Immature natural killer cell (primary cell): ENCODE measurements around the gene SLC27A1. TPM values are rescaled to one million over a fixed set of nuclear protein-coding genes. Genes with fewer than 3 reads are reported as not detected.

Experiments used
- DNase-seq, 3 donors: peaks; one replicate each; pipeline ENCODE4 v3.0.0; 2022; ENCODE audit warnings: mixed read lengths in 1 of 3
- H3K27ac Mint-ChIP-seq, 6 donors: one replicate each; pipeline ENCODE4 v1.8.0; 2020; ENCODE audit warnings: mixed read lengths in 6 of 6, mild to moderate bottlenecking in 5 of 6, inconsistent platforms in 4 of 6, moderate library complexity in 3 of 6
- H3K27me3 Mint-ChIP-seq, 3 donors: one replicate each; pipeline ENCODE4 v1.8.0; 2020 to 2021; ENCODE audit warnings: low read depth in 3 of 3, mild to moderate bottlenecking in 3 of 3, mixed read lengths in 3 of 3, moderate library complexity in 3 of 3, inconsistent platforms in 1 of 3
- H3K36me3 Mint-ChIP-seq, 3 donors: one replicate each; pipeline ENCODE4 v1.8.0; 2020; ENCODE audit warnings: mixed read lengths in 3 of 3, inconsistent platforms in 2 of 3, mild to moderate bottlenecking in 2 of 3
- H3K4me1 Mint-ChIP-seq, 2 donors: one replicate each; pipeline ENCODE4 v1.8.0; 2020; ENCODE audit warnings: inconsistent platforms in 2 of 2, mild to moderate bottlenecking in 2 of 2, mixed read lengths in 2 of 2, moderate library complexity in 1 of 2
- H3K4me3 Mint-ChIP-seq, 5 donors: one replicate each; pipeline ENCODE4 v1.8.0; 2020; ENCODE audit warnings: mild to moderate bottlenecking in 5 of 5, mixed read lengths in 5 of 5, inconsistent platforms in 3 of 5, moderate library complexity in 3 of 5
- H3K9me3 Mint-ChIP-seq, 6 donors: one replicate each; pipeline ENCODE4 v1.8.0; 2020; ENCODE audit warnings: mild to moderate bottlenecking in 6 of 6, mixed read lengths in 6 of 6, inconsistent platforms in 4 of 6, moderate library complexity in 3 of 6
- polyA plus RNA-seq, 3 donors: library from polyadenylated mRNA; unstranded; fragments of 300-500 nt; fragmentation: Illumina TruSeq; gene quantifications; one replicate each; pipeline ENCODE4 v1.2.3, GENCODE V29; 2021

Gene SLC27A1
- polyA plus RNA-seq, 3 donors from 2014 or later, result 9.7 to 15.9 (median 15.3) TPM

DNA sequence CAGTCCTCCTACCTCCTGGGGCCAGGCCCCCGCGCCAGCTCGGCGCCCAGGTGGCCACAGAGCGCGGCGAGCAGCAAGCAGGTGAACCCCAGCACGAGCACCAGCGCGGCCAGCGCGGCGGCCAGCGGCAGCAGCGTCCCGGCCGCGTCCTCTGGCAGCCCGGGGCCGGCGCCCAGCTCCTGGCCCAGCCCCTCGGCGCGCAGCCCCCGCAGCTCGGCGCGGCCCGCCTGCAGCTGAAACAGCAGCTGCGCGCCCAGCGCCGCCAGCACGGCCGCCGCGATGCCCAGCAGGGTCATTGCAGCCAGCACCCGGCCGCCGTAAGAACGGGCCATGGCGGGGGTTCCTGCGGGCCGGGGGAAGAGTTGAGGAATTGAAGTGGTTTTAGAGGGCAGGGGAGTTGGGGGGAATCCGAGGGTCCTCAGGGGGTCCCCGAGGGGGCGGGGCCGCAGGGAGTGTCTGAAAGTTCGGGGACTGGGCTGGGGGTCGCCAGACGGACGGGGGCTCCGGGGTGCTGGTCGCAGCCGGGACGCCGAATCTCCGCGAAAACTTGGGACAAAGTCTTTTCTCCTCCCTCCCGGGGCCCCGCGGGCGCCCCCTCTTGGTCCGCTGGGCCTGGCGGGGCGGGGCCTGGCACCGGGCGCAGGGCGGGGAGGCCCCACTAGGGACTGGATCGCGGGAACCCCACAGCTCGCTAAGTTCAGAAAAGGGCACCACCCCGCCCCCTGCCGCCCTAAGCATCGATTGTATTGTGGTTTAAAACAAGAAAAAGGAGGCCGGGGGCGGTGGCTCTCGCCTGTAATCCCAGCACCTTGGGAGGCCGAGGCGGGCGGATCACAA lies 22.0 kb upstream of the SLC27A1 start, which contains the start of gene TMEM221:
TSS of gene TMEM221 (minus strand) at position 538 of the 837 bp plus-strand sequence. CDS start at position 332, 206 bp downstream.
- H3K4me1 Mint-ChIP-seq, result peaks cover 5 to 8% of the 10 kb centered on the region in 2 donors
- peak; percentile 24 to 35 (median 32) for DNase-seq
- no peak within 1 kb of the TSS for H3K27ac Mint-ChIP-seq
- H3K27me3 Mint-ChIP-seq, result peaks cover 5 to 14% (median 10%) of the 10 kb centered on the region in 3 donors
- H3K4me3 Mint-ChIP-seq, result peak within 1 kb of the TSS in 3 of 5 donors; percentile 10 to 42 (median 36)
- H3K36me3 Mint-ChIP-seq, result peaks cover 0 to 3% (median 0%) of the 10 kb centered on the region in 3 donors
- H3K9me3 Mint-ChIP-seq, result no peaks in the 10 kb centered on the region

DNA sequence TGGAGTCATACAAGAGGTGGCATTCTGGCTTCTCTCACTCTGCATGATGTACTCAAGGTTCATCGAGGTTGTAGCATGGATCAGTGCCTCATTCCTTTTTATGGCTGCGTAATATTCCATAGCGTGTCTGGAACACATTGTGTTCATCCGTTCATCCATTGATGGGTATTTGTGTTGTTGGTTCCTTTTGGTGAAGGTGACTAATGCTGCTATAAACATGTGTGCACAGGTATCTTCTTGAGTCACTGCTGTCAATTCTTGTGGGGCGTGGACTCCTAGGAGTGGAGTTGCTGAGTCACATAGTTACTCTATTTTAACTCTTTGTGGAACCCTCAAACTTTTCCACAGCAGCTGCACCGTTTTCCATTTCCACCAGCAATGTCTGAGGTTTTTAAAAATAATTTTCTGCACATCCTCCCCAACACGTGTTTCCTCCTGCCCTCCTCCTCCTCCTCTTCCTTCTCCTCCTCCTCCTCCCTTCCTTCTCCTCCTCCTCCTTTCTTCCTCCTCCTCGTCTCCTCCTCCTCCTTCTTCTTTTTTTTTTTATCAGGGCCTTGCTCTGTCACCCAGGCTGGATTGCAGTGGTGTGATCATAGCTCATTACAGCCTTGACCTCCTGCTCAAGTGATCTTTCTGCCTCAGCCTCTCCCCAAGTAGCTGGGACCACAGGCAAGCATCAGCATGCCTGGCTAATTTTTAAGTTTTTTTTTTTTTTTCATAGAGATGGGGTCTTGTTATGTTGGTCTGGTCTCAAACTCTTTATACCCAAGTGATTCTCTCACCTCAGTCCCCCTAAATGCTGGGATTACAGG lies 19.9 kb upstream of the SLC27A1 start:
- H3K27ac Mint-ChIP-seq, result no peak overlapping the region
- peaks cover 0 to 3% (median 0%) of the 10 kb centered on the region in 3 donors for H3K36me3 Mint-ChIP-seq
- peaks cover 9 to 23% (median 23%) of the 10 kb centered on the region in 3 donors for H3K27me3 Mint-ChIP-seq

DNA sequence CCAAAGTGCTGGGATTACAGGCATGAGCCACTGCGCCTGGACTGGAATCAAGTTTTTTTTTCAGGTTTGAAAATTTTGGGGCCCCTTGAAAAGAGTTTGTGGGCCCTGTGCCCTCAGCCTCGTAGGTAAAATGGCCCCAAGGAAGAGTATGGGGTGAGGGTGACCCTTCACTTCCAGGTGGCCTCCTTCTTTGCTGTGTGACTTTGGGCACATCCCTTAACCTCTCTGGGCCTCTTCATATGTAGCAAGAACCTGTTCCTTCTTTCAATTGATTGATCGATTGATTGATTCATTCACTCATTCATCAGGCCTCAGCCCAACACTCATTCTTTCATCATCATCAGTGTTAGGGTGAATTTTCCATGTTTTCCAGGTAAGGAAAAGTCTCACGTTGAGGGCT lies 18.5 kb upstream of the SLC27A1 start:
- Mint-ChIP-seq H3K27ac (no peak overlapping the region), H3K9me3 (no peaks in the 10 kb centered on the region), H3K36me3 (peaks cover 0 to 3% (median 0%) of the 10 kb centered on the region in 3 donors), H3K4me3 (no peak overlapping the region), H3K4me1 (peaks cover 8 to 11% of the 10 kb centered on the region in 2 donors), H3K27me3 (peaks cover 13 to 30% (median 24%) of the 10 kb centered on the region in 3 donors)
- DNase-seq, result no peak

More for the DNA sequence above, 19.9 kb upstream of the SLC27A1 start:
- Mint-ChIP-seq H3K9me3 (no peaks in the 10 kb centered on the region), H3K4me1 (peaks cover 8 to 11% of the 10 kb centered on the region in 2 donors), H3K4me3 (peak overlapping the region in 1 of 5 donors; percentile 49)
- no peak for DNase-seq

DNA sequence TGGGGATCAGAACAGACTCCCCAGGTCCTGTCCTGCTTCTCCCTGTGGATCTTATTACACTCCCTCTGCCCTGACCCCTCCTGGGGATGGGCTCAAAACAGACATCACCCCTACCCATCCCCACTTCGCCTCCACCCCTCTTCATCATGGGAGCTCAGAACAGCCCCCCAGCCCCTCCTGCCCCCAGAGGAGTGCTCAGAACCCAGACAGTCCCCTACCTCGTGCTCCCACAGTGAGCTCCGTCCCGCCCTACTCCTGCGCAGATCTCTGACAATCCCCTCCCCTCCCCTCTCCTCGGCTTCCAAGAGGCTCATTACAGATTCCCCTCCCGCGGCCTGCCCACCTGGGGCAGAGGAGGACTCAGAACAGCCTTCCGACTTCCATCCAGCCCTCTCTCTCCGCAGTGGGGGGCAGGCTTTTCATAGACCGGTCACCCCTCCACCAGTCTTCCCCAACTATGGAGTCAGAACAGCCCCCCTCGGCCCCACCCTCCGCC lies 15.7 kb upstream of the SLC27A1 start:
- Mint-ChIP-seq H3K27ac (no peak overlapping the region), H3K27me3 (peaks cover 15 to 30% (median 29%) of the 10 kb centered on the region in 3 donors)

DNA sequence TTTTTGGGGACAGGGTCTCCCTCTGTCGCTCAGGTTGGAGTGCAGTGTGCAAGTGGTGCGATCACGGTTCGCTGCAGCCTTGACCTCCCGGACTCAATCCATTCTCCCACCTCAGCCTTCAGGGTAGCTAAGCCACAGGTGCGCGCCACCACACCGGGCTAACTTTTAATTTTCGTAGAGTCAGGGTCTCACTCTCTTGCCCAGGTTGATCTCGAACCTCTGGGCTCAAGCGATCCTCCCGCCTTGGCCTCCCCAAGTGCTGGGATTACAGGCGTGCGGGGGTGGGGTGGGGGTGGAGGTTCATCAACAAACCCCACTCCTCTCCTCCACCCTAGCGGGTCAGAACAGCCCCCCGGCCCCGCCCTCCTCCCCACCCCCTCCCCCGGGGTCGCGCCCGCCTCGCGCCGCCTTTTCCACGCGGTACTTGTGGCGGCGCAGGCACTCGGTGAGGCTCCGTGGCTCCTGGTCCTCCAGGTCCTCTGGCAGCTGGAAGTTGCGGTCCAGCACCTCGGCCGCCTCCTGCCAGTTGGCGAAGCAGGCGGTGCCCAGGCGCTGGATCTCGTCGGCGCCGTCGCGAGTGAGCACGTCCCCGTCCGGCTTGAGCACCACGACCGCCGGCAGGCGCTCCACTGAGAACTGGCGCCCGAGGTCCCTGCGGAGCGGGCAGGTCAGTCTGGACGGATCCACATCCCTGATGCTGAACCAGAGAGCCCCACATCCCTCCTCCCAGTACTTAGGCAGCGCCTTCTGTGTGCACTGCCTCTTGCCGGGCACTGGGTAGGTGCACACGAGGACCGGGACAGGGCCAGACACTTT lies 14.8 kb upstream of the SLC27A1 start:
- Mint-ChIP-seq H3K4me1 (peaks cover 2 to 4% of the 10 kb centered on the region in 2 donors), H3K27ac (no peak overlapping the region), H3K27me3 (peaks cover 13 to 29% (median 25%) of the 10 kb centered on the region in 3 donors), H3K9me3 (no peaks in the 10 kb centered on the region), H3K4me3 (no peak overlapping the region), H3K36me3 (no peaks in the 10 kb centered on the region)
- no peak for DNase-seq

More for the DNA sequence above, 15.7 kb upstream of the SLC27A1 start:
- H3K4me3 Mint-ChIP-seq, result no peak overlapping the region
- peaks cover 5 to 11% of the 10 kb centered on the region in 2 donors for H3K4me1 Mint-ChIP-seq
- DNase-seq, result no peak
- H3K9me3 Mint-ChIP-seq, result no peaks in the 10 kb centered on the region
- H3K36me3 Mint-ChIP-seq, result peaks cover 0 to 3% (median 0%) of the 10 kb centered on the region in 3 donors

DNA sequence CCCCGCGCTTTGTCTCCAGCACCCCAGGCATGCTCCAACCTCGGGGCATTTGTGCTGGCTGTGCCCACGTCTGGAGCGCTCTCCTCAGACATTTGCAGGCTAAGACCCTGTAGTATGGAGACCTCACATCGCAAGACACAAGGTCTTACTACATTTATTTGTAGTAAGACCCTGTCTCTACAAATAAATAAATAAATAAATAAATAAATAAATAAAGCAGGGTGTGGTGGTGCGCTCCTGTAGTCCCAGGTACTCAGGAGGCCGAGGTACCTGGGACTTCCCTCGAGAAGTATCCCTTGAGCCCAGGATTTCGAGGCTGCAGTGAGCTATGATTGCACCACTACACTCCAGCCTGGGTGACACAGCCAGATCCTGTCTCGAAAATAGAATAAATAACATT lies 14.2 kb upstream of the SLC27A1 start:
- peaks cover 2 to 4% of the 10 kb centered on the region in 2 donors for H3K4me1 Mint-ChIP-seq
- peaks cover 13 to 29% (median 24%) of the 10 kb centered on the region in 3 donors for H3K27me3 Mint-ChIP-seq
- no peaks in the 10 kb centered on the region for H3K9me3 Mint-ChIP-seq
- H3K27ac Mint-ChIP-seq, result no peak overlapping the region
- no peak for DNase-seq
- no peak overlapping the region for H3K4me3 Mint-ChIP-seq
- no peaks in the 10 kb centered on the region for H3K36me3 Mint-ChIP-seq

DNA sequence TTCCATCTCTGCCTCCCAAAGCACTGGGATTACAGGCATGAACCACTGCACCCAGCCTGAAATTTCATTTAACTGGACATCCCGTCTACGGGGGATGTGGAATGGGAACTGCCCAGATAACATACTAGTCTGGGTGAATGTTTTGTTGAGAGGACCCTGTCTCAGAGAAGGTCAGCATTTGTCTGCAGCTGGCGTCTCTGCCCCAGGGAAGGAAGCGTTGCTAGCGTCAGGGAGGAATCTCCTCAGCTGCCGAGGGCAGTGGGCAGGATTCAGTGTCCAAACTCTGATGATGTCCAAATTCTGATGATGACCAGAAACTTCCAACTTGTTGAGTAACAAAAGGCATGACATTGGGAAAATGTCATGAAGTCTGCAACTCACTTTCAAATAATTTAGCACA lies 12.7 kb upstream of the SLC27A1 start:
- Mint-ChIP-seq H3K9me3 (no peaks in the 10 kb centered on the region), H3K4me1 (peaks cover 2 to 4% of the 10 kb centered on the region in 2 donors), H3K27ac (no peak overlapping the region), H3K4me3 (no peak overlapping the region), H3K27me3 (peaks cover 11 to 29% (median 20%) of the 10 kb centered on the region in 3 donors), H3K36me3 (no peaks in the 10 kb centered on the region)
- DNase-seq, result no peak

DNA sequence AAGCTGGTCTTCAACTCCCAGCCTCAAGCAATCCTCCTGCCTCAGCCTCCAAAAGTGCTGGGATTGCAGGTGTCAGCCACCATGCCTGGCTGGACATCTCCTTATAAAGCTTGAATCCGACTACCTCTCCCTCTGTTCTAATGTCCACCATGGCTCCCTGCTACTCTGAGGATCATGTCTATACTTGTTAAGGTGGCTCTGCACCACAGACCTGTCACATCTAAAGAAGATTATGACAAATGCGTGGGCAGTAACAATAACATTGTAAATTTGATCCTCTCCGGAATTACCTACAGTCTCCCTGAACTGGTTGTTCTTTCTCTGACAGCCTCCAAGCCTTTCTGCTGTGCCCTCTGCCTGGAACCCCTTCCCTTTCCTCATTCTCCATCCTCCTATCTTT lies 11.4 kb upstream of the SLC27A1 start:
- no peaks in the 10 kb centered on the region for H3K4me1 Mint-ChIP-seq
- no peak for DNase-seq
- H3K27ac Mint-ChIP-seq, result no peak overlapping the region
- H3K4me3 Mint-ChIP-seq, result no peak overlapping the region
- H3K9me3 Mint-ChIP-seq, result no peaks in the 10 kb centered on the region
- H3K36me3 Mint-ChIP-seq, result no peaks in the 10 kb centered on the region
- peaks cover 8 to 22% (median 16%) of the 10 kb centered on the region in 3 donors for H3K27me3 Mint-ChIP-seq

DNA sequence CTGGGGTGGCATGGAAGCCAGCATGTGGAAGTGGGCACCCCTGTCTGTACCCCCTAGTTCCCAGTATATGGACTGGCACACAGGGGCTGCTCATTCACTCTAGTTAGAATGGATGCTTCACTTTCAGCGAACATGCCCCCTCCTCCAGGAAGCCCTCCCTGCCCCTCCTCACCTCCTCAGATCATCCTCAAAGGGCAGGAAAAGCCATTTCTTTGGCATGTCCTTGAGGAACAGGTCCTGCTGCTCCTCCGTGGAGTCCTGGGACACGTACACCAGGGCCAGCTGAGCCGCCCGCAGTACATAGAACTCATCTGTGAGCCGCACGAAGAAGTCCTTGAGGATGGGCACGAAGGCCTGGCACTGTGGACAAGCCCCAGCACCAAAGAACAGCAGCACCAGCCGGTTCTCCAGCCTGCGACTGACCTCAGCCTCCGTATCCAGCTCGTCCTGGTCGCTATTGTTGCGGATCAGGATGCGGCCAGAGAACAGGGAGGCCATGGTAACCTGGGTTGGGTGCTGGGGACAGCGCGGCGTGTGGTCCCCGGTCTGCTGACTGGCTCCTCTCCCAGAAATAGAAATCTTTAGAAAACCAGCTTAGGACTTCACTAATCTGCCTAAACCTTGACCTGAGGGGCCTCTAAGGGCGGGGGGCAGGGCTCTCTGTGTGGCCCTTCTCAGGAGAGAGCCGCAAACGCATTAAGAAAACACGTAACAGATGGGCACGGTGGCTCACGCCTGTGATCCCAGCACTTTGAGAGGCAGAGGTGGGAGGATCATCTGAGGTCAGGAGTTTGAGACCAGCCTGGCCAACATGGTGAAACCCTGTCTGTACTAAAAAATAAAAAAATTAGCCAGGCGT lies 9.7 kb upstream of the SLC27A1 start, which contains the start of gene NXNL1:
TSS of gene NXNL1 (minus strand) at position 555 of the 859 bp plus-strand sequence. CDS start at position 498, 57 bp downstream.
- H3K4me3 Mint-ChIP-seq, result no peak within 1 kb of the TSS
- H3K27ac Mint-ChIP-seq, result no peak within 1 kb of the TSS
- H3K27me3 Mint-ChIP-seq, result peaks cover 6 to 15% (median 12%) of the 10 kb centered on the region in 3 donors
- no peaks in the 10 kb centered on the region for H3K9me3 Mint-ChIP-seq
- H3K4me1 Mint-ChIP-seq, result no peaks in the 10 kb centered on the region
- H3K36me3 Mint-ChIP-seq, result no peaks in the 10 kb centered on the region
- no peak for DNase-seq

DNA sequence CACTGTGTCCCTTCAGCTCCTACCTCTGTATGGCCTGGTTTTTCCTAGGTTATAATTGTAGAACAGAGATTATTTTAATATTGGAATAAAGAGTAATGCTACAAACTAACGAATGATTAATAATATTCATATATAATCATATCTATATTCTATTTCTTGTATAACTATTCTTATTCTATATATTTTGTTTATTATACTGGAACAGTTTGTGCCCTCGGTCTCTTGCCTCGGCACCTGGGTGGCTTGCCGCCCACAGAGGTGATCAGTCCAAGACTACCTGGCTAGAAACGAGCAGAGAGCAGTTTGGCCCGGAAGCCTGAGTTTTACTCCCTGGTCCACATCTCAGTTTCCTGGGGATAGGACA lies 3.9 kb upstream of the SLC27A1 start:
- no peak overlapping the region for H3K4me3 Mint-ChIP-seq
- DNase-seq, result no peak
- H3K27me3 Mint-ChIP-seq, result peaks cover 6 to 11% (median 7%) of the 10 kb centered on the region in 3 donors
- no peaks in the 10 kb centered on the region for H3K9me3 Mint-ChIP-seq
- H3K4me1 Mint-ChIP-seq, result peaks cover 17 to 26% of the 10 kb centered on the region in 2 donors
- no peaks in the 10 kb centered on the region for H3K36me3 Mint-ChIP-seq
- peak overlapping the region in 1 of 6 donors; percentile 26 for H3K27ac Mint-ChIP-seq

DNA sequence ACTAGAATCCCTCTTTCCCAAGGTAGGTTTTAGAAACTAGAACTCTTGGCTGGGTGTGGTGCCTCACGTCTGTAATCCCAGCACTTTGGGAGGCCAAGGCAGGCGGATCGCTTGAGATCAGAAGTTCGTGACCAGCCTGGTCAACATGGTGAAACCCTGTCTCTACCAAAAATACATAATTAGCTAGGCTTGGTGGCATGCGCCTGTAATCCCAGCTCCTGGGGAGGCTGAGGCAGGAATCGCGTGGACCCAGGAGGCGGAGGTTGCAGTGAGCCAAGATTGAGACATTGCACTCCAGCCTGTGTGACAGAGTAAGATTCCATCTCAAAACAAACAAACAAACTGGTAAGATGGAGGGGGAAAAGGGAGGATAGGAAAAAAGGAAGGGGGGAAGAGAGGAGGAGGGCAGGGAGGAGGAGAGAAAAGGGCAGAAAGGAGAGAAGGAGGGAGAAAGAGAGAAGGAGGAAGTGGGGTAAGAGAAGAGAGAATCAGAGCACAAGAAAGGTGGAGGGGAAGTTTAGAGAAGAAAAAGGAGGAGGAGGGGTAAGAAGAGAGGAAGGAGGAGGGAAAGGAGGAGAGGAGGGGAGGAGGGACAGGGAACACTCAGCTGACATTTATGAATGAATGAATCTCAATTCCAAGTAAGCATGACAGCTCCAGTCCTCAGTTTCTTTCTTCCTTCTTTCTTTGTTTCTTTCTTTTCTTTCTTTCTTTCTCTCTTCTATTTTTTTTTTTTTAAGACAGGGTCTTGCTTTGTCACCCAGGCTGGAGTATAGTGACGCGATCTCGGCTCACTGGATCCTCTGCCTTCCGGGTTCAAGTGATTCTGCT lies 2.6 kb upstream of the SLC27A1 start:
- Mint-ChIP-seq H3K36me3 (no peaks in the 10 kb centered on the region), H3K27ac (peak overlapping the region in 5 of 6 donors; percentile 17 to 48 (median 37)), H3K9me3 (no peaks in the 10 kb centered on the region), H3K27me3 (peaks cover 6 to 13% (median 7%) of the 10 kb centered on the region in 3 donors), H3K4me1 (peaks cover 21 to 26% of the 10 kb centered on the region in 2 donors), H3K4me3 (no peak overlapping the region)
- no peak for DNase-seq
